ENCODE measurements around the gene ATXN2. TPM values are rescaled to one million over a fixed set of nuclear protein-coding genes. Genes with fewer than 3 reads are reported as not detected.
A peak's percentile ranks its signal among the peaks of the same experiment; 100 is the strongest.

The ATXN2 gene
- total RNA-seq, 1 donor from 2014 or later: 66.8 TPM

- H3K27ac Mint-ChIP-seq (ENCODE audit: unreplicated experiment): no peak overlapping the region
- peaks cover 16% of the 10 kb centered on the region for H3K36me3 Mint-ChIP-seq (ENCODE audit: low read depth)
- TF ChIP-seq, protein P1, sequence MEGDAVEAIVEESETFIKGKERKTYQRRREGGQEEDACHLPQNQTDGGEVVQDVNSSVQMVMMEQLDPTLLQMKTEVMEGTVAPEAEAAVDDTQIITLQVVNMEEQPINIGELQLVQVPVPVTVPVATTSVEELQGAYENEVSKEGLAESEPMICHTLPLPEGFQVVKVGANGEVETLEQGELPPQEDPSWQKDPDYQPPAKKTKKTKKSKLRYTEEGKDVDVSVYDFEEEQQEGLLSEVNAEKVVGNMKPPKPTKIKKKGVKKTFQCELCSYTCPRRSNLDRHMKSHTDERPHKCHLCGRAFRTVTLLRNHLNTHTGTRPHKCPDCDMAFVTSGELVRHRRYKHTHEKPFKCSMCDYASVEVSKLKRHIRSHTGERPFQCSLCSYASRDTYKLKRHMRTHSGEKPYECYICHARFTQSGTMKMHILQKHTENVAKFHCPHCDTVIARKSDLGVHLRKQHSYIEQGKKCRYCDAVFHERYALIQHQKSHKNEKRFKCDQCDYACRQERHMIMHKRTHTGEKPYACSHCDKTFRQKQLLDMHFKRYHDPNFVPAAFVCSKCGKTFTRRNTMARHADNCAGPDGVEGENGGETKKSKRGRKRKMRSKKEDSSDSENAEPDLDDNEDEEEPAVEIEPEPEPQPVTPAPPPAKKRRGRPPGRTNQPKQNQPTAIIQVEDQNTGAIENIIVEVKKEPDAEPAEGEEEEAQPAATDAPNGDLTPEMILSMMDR (IDR thresholded peaks at IDR 0.05): no peak
Measured at GRCh38 chr12:111546171-111546570, 52.9 kb downstream of the ATXN2 start.

DNA sequence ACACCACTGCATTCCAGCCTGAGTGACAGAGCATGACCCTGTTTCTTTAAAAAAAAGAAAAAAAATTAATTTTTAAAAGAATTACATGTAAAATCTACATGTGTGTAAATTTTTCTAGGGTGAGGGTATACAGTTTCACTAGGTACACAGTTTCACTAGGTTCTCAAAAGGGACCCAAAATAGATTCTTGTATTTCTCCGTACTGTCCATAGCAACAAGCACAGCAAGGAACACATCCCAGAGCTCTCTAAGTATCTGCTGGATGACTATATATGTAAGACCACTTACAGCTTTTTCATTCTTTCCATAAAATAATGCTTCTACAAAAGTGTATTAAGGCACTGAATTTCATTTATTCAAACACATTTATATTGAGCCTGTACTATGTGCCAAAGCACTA is 55.1 kb downstream of the ATXN2 start:
- TF ChIP-seq, protein P1 (IDR thresholded peaks at IDR 0.05): no peak
- no peaks in the 10 kb centered on the region for H3K4me1 Mint-ChIP-seq (ENCODE audit: low read depth)
- H3K9me3 Mint-ChIP-seq (ENCODE audit: low read depth): no peaks in the 10 kb centered on the region
- no peak overlapping the region for H3K27ac Mint-ChIP-seq (ENCODE audit: unreplicated experiment)
- no peak overlapping the region for H3K4me3 Mint-ChIP-seq (ENCODE audit: unreplicated experiment)
- H3K36me3 Mint-ChIP-seq (ENCODE audit: low read depth): peaks cover 15% of the 10 kb centered on the region
- no peak for DNase-seq (ENCODE audit: low spot score)
- H3K27me3 Mint-ChIP-seq (ENCODE audit: low read depth): no peaks in the 10 kb centered on the region

More at GRCh38 chr12:111546171-111546570, 52.9 kb downstream of the ATXN2 start:
- Mint-ChIP-seq H3K9me3 (ENCODE audit: low read depth) (no peaks in the 10 kb centered on the region), H3K4me3 (ENCODE audit: unreplicated experiment) (no peak overlapping the region), H3K4me1 (ENCODE audit: low read depth) (no peaks in the 10 kb centered on the region), H3K27me3 (ENCODE audit: low read depth) (no peaks in the 10 kb centered on the region)
- no peak for DNase-seq (ENCODE audit: low spot score)

GRCh38 chr12:111532751-111533150 is 66.4 kb downstream of the ATXN2 start:
- H3K4me1 Mint-ChIP-seq (ENCODE audit: low read depth): peaks cover 15% of the 10 kb centered on the region
- H3K27me3 Mint-ChIP-seq (ENCODE audit: low read depth): no peaks in the 10 kb centered on the region
- DNase-seq (ENCODE audit: low spot score): no peak
- no peak overlapping the region for H3K4me3 Mint-ChIP-seq (ENCODE audit: unreplicated experiment)
- peaks cover 13% of the 10 kb centered on the region for H3K36me3 Mint-ChIP-seq (ENCODE audit: low read depth)
- TF ChIP-seq, protein P1 (IDR thresholded peaks at IDR 0.05): no peak
- H3K9me3 Mint-ChIP-seq (ENCODE audit: low read depth): no peaks in the 10 kb centered on the region
- H3K27ac Mint-ChIP-seq (ENCODE audit: unreplicated experiment): peak overlapping the region; percentile 27

DNA sequence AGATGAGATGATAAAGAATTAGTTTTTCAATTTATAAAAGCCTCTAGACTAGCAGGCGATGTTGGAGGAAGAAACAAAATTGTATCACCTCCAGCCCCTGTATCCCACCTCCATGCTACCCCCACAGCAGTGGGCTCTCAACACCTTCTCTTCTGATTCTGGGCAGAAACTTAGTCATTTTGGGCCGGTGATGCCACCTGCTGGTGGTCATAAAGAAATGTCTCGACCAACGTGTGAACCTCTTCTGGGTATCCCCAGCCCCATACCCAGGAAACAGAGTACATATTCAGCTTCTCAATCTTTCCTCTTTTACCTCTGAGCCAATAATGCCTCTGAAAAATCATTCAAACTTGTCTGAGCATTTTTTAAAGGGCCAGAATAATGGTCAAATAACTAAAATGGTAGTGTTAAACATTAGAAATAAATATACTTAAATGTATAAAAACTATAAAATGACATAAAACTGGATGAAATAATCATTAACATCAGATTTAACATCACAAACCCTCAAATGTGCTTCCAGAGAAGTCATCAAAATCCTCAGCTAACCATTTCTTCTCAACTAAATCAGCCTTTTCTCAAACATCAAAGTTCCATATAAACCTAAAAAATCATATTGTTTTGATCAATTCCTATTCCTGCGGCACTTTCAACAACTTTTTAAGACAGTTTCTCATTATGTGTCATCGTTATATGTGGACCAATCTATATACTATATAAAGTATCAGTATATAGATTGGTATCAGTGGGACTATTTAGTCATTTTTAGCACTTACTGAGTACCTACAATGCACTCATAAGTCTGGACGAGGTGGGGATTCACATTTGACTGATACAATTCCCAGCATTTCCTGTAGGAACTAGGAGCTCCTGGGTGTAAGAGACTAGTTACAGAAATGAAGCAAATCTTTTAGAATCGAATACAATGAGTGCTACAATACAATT is 69.4 kb downstream of the ATXN2 start:
- H3K36me3 Mint-ChIP-seq (ENCODE audit: low read depth): peaks cover 12% of the 10 kb centered on the region
- no peak overlapping the region for H3K4me3 Mint-ChIP-seq (ENCODE audit: unreplicated experiment)
- no peak overlapping the region for H3K27ac Mint-ChIP-seq (ENCODE audit: unreplicated experiment)
- DNase-seq (ENCODE audit: low spot score): no peak
- H3K27me3 Mint-ChIP-seq (ENCODE audit: low read depth): no peaks in the 10 kb centered on the region
- no peaks in the 10 kb centered on the region for H3K9me3 Mint-ChIP-seq (ENCODE audit: low read depth)
- TF ChIP-seq, protein P1 (IDR thresholded peaks at IDR 0.05): peak; percentile 90
- H3K4me1 Mint-ChIP-seq (ENCODE audit: low read depth): peaks cover 16% of the 10 kb centered on the region

GRCh38 chr12:111523587-111524167 is 75.4 kb downstream of the ATXN2 start:
- Mint-ChIP-seq H3K27ac (ENCODE audit: unreplicated experiment) (no peak overlapping the region), H3K4me1 (ENCODE audit: low read depth) (peaks cover 6% of the 10 kb centered on the region), H3K9me3 (ENCODE audit: low read depth) (no peaks in the 10 kb centered on the region), H3K36me3 (ENCODE audit: low read depth) (peaks cover 12% of the 10 kb centered on the region), H3K4me3 (ENCODE audit: unreplicated experiment) (no peak overlapping the region), H3K27me3 (ENCODE audit: low read depth) (no peaks in the 10 kb centered on the region)
- DNase-seq (ENCODE audit: low spot score): no peak
- TF ChIP-seq, protein P1 (IDR thresholded peaks at IDR 0.05): no peak

Data from chondrocyte (in vitro differentiated cells).